A673 (cell line): Measurements from ENCODE around the gene EYA4.

Experiments used
- EZH2 ChIP-seq: fragments of 200-600 bp; sonication (generic); IDR thresholded peaks from 2 replicates; pipeline ENCODE4 v1.6.1; 2017; ENCODE audit warnings: borderline replicate concordance, low read depth, mild to moderate bottlenecking, mixed read lengths, antibody characterized with exemption, low read length; ENCODE audit not compliant: poor library complexity, severe bottlenecking
- TF ChIP-seq, protein P1 (sequence below): fragments of 300-800, 200-600 bp; sonication (generic); conservative IDR thresholded peaks from 2 replicates; pipeline ENCODE4 v1.5.1; 2017; ENCODE audit warnings: low read depth, mild to moderate bottlenecking, antibody characterized with exemption, low read length, moderate library complexity, mixed read lengths

DNA sequence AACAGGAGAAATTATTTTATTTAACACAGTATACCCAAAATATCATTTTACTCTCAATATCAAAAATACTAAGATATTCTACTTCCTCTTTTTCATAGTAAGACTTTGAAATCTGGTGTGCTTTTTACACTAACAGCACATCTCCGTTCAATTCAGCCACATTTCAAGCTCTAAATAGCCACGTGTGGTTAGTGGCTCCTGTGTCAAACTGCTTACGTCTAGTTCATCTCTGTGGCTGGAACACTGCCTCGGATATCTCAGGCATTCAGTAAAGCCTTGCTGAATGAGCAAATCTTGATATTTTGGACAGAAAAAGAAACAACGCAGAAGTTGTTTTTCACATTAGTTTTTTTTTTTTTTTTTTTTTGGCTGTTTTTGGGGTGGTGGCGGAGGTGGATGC, 136.1 kb downstream of the EYA4 start:
- TF ChIP-seq, protein P1, sequence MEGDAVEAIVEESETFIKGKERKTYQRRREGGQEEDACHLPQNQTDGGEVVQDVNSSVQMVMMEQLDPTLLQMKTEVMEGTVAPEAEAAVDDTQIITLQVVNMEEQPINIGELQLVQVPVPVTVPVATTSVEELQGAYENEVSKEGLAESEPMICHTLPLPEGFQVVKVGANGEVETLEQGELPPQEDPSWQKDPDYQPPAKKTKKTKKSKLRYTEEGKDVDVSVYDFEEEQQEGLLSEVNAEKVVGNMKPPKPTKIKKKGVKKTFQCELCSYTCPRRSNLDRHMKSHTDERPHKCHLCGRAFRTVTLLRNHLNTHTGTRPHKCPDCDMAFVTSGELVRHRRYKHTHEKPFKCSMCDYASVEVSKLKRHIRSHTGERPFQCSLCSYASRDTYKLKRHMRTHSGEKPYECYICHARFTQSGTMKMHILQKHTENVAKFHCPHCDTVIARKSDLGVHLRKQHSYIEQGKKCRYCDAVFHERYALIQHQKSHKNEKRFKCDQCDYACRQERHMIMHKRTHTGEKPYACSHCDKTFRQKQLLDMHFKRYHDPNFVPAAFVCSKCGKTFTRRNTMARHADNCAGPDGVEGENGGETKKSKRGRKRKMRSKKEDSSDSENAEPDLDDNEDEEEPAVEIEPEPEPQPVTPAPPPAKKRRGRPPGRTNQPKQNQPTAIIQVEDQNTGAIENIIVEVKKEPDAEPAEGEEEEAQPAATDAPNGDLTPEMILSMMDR = no peak
- no peak for TF ChIP-seq EZH2
